HepG2 (cell line): Measurements from ENCODE around the gene NEIL1.

ENCODE experiments used
- EZH2 ChIP-seq: conservative IDR thresholded peaks from 2 replicates; pipeline ENCODE4 v1.6.1; 2012; ENCODE audit warnings: mild to moderate bottlenecking, low read depth, low read length, moderate library complexity
- SMAD3 ChIP-seq: sonication (generic); formaldehyde crosslinking; IDR thresholded peaks from 2 replicates; pipeline ENCODE4 v1.4.0; 2020; ENCODE audit warnings: missing genetic modification reagents
- TOPORS ChIP-seq: sonication (generic); formaldehyde crosslinking; IDR thresholded peaks from 2 replicates; pipeline ENCODE4 v1.8.0; 2023; ENCODE audit warnings: mild to moderate bottlenecking, missing genetic modification reagents
- TF ChIP-seq, protein P1 (sequence below): sonication (generic); formaldehyde crosslinking; IDR thresholded peaks from 2 replicates; pipeline ENCODE4 v1.5.0; 2020; ENCODE audit warnings: mild to moderate bottlenecking, missing genetic modification reagents, moderate library complexity

GRCh38 chr15:75367406-75367912, 20.6 kb downstream of the NEIL1 start:
- TF ChIP-seq, protein P1, sequence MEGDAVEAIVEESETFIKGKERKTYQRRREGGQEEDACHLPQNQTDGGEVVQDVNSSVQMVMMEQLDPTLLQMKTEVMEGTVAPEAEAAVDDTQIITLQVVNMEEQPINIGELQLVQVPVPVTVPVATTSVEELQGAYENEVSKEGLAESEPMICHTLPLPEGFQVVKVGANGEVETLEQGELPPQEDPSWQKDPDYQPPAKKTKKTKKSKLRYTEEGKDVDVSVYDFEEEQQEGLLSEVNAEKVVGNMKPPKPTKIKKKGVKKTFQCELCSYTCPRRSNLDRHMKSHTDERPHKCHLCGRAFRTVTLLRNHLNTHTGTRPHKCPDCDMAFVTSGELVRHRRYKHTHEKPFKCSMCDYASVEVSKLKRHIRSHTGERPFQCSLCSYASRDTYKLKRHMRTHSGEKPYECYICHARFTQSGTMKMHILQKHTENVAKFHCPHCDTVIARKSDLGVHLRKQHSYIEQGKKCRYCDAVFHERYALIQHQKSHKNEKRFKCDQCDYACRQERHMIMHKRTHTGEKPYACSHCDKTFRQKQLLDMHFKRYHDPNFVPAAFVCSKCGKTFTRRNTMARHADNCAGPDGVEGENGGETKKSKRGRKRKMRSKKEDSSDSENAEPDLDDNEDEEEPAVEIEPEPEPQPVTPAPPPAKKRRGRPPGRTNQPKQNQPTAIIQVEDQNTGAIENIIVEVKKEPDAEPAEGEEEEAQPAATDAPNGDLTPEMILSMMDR (CRISPR knock-in tag), result no peak
- TF ChIP-seq EZH2 (no peak), SMAD3 (CRISPR knock-in tag) (no peak), TOPORS (CRISPR knock-in tag) (no peak)
